Stimulated activated CD8-positive, alpha-beta memory T cell treated with anti-CD3 and anti-CD28 coated beads, Interleukin-7, amount 100 ng/mL, for 48 hours (primary cell): Measurements from ENCODE around the gene HBA2.
"Not testable (repeated sequence)": the region's sequence is repeated elsewhere in the genome, so short reads cannot be mapped to it uniquely, and the experiment has no call there.

Experiments used
- DNase-seq, 2 donors: peaks; one replicate each; pipeline ENCODE4 v3.0.0-alpha.2; 2020; ENCODE audit warnings: low read depth in 1 of 2; ENCODE audit errors: extremely low read depth in 1 of 2

The HBA2 gene

GRCh38 chr16:191831-192230 is 19.2 kb downstream of the HBA2 start:
- DNase-seq: no peak

- DNase-seq: no peak
Observed at GRCh38 chr16:192686-193085, 20.0 kb downstream of the HBA2 start.

DNA sequence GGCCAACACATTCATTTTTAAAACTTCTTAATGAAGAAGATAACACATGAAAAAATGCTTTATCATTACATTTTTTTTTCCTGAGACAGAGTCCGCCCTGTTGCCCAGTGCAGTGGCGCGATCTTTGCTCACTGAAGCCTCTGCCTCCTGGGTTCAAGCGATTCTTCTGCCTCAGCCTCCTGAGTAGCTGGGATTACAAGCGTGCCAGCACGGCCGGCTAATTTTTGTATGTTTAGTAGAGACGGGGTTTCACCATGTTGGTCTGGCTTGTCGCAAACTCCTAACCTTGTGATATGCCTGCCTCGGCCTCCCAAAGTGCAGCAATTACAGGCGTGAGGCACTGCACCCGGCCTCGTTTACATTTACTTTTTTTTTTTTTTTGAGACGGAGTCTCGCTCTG is 20.8 kb downstream of the HBA2 start:
- no peak for DNase-seq

GRCh38 chr16:194516-194915 is 21.8 kb downstream of the HBA2 start:
- no peak for DNase-seq

- no peak for DNase-seq
Observed at GRCh38 chr16:200388-200787, 27.7 kb downstream of the HBA2 start.

- DNase-seq: no peak
Observed at GRCh38 chr16:203246-203645, 30.6 kb downstream of the HBA2 start.

DNA sequence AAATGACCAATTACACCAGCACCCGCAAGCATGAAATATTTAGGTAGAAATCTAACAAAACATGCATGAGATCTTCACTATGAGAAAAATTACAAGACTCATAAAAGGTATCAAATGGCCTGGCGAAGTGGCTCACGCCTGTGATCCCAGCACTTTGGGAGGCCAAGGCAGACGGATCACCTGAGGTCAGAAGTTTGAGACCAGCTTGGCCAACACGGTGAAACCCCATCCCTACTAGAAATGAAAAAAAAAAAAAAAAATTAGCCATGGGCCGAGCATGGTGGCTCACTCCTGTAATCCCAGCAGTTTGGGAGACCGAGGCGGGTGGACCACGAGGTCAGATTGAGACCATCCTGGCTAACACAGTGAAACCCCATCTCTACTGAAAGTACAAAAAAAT is 31.4 kb downstream of the HBA2 start:
- DNase-seq: not testable (repeated sequence)

GRCh38 chr16:209359-209758 is 36.7 kb downstream of the HBA2 start:
- DNase-seq: not testable (repeated sequence)

DNA sequence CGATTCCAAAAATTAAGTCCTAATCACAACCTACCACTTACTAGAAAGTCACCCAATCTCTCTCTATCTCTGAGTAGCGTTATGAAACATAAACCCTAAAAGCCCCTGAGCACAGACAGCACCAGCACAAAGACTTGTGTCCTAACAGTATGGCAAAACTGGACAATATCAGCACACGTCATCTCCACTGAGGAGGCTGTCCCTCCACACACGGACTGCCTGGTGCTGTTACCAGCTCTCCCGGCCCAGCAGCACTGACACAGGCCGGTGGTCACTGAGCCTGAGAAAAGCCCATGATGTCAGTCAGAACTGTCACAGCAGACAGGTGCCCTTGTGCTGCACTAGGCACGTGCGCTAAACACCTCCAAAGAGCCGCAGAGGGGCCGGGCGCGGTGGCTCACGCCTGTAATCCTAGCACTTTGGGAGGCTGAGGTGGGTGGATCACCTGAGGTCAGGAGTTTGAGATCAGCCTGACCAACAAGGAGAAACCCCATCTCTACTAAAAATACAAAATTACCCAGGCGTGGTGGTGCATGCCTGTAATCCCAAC is 39.0 kb downstream of the HBA2 start:
- DNase-seq: not testable (repeated sequence)

GRCh38 chr16:212999-213398 is 40.3 kb downstream of the HBA2 start:
- no peak for DNase-seq

GRCh38 chr16:220021-220420 is 47.3 kb downstream of the HBA2 start:
- no peak for DNase-seq
